ENCODE results near the gene SLC9A4.
"Not testable (repeated sequence)": the region's sequence is repeated elsewhere in the genome, so short reads cannot be mapped to it uniquely, and the experiment has no call there.

SLC9A4 gene

GRCh38 chr2:102551329-102552096 lies 78.5 kb downstream of the SLC9A4 start:
- no peak for TF ChIP-seq CTCF (IDR thresholded peaks at IDR 0.05; ENCODE audit: control insufficient read depth, extremely low read depth, insufficient read depth)

GRCh38 chr2:102553601-102554000 lies 80.6 kb downstream of the SLC9A4 start:
- no peak overlapping the region for H3K4me3 ChIP-seq (ENCODE audit: low read depth, low read length)
- TF ChIP-seq CTCF (IDR thresholded peaks at IDR 0.05; ENCODE audit: control insufficient read depth, extremely low read depth, insufficient read depth) = no peak
- no peak for DNase-seq (ENCODE audit: low read depth)

More at GRCh38 chr2:102551329-102552096, 78.5 kb downstream of the SLC9A4 start:
- no peak for DNase-seq (ENCODE audit: low read depth)
- no peak overlapping the region for H3K4me3 ChIP-seq (ENCODE audit: low read depth, low read length)

DNA sequence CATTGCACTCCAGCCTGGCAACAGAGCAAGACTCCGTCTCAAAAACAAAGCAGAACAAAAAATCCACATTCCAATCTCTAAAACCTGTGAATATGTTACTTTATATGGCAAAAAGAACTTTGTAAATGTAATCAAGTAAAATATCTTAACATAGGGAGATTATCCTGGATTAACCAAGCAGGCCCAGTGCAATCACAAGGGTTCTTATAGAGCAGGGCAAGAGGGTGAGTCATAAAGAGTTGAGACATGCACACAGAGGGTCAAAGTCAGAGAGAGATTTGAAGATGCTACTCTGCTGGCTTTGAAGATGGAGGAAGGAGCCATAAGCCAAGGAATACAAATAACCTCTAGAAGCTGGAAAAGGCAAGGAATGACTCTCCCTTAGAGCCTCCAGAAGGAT lies 85.4 kb downstream of the SLC9A4 start:
- H3K4me3 ChIP-seq (ENCODE audit: low read depth, low read length) = no peak overlapping the region
- no peak for TF ChIP-seq CTCF (IDR thresholded peaks at IDR 0.05; ENCODE audit: control insufficient read depth, extremely low read depth, insufficient read depth)
- DNase-seq (ENCODE audit: low read depth) = no peak

DNA sequence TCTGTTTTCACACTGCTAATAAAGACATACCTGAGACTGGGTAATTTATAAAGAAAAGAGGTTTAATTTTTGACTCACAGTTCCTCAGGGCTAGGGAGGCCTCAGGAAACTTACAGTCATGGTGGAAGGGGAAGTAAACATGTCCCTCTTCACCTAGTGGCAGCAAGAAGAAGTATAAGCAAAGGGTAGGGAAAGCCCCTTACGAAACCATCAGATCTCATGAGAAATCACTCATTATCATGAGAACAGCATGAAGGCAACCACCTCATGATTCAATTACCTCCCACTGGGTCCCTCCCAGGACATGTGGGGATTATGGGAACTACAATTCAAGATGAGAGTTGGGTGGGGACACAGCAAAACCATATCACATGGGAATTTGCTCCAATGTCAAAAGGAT lies 89.5 kb downstream of the SLC9A4 start:
- not testable (repeated sequence) for H3K4me3 ChIP-seq (ENCODE audit: low read depth, low read length); DNase-seq (ENCODE audit: low read depth)

DNA sequence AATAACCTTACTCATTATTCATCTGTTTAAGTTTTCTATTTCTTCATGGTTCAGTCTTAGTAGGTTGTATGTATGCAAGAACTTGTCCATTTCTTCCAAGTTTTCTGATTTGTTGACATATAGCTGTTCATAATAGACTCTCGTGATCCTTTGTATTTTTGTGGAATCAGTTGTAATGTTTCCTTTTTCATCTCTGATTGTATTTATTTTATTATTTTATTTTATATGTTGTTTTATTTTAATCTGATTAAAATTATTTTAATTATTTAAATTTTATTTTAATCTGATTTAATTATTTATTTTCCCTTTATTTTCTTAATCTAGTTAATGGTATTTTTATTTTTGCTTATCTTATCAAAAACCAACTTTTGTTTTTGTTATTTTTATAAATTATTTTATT lies 102.9 kb downstream of the SLC9A4 start:
- no peak for TF ChIP-seq CTCF (IDR thresholded peaks at IDR 0.05; ENCODE audit: control insufficient read depth, extremely low read depth, insufficient read depth)
- no peak overlapping the region for H3K4me3 ChIP-seq (ENCODE audit: low read depth, low read length)
- DNase-seq (ENCODE audit: low read depth) = no peak

DNA sequence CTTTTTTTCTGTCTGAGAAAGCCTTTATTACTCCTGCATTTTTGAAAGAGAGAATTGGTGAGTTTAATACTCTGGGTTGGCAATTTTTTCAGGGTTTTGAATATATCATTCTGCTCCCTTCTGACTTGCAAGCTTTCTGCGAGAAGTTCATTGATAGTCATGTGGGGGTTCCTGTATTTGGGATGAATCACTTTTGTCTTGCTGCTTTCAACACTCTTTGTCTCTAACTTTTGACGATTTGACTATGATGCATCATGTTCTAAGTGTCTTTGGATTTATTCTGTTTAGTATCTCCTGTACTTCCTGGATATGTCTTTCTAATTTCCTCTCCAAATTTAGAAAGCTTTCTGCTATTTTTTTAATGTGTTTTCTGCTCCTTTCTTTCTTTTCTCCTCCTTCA lies 105.3 kb downstream of the SLC9A4 start:
- no peak overlapping the region for H3K4me3 ChIP-seq (ENCODE audit: low read depth, low read length)
- TF ChIP-seq CTCF (IDR thresholded peaks at IDR 0.05; ENCODE audit: control insufficient read depth, extremely low read depth, insufficient read depth) = no peak
- DNase-seq (ENCODE audit: low read depth) = no peak

DNA sequence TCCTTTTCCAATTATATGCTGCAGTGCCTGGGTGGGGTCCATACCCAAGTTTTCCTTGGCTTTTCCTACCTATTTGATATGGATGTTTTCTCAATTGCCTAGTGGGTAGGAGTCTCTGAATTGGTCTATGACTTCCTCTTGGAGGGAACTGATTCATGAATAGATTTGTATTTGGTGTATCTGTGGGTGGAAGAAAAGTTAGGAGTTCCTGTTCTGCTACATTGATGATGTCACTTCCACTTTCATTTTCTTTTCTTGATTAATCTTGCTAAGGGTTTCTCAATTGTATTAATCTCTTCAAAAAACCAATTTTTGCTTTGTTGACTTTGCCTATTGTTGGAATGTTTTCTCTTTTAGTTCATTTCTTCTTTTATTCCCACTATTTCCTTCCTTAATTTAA lies 108.9 kb downstream of the SLC9A4 start:
- no peak overlapping the region for H3K4me3 ChIP-seq (ENCODE audit: low read depth, low read length)
- TF ChIP-seq CTCF (IDR thresholded peaks at IDR 0.05; ENCODE audit: control insufficient read depth, extremely low read depth, insufficient read depth) = no peak
- DNase-seq (ENCODE audit: low read depth) = no peak

All from LNCaP clone FGC (cell line).